Kidney (tissue), 14 donors: ENCODE data around the gene EIF2B5. TPM values are rescaled to one million over a fixed set of nuclear protein-coding genes. Genes with fewer than 3 reads are reported as not detected.

Experiments
- DNase-seq, 5 donors: peaks; one replicate each; pipeline ENCODE4 v3.0.0-alpha.2; 2013 to 2020
- FAIRE-seq: peaks from 2 replicates; lab custom pipeline; 2012; peaks lifted over from hg19 to GRCh38; lab: Jason Lieb, UNC
- H3K27ac ChIP-seq, 2 donors: one replicate each; pipeline ENCODE4 v1.7.0; 2013; ENCODE audit warnings: low read depth in 2 of 2, low read length in 2 of 2, inconsistent platforms in 1 of 2
- H3K27me3 ChIP-seq: one replicate; pipeline ENCODE4 v1.7.1; 2013; ENCODE audit warnings: low read length, inconsistent platforms; ENCODE audit not compliant: control insufficient read depth, insufficient read depth
- H3K36me3 ChIP-seq, 3 donors: one replicate each; pipeline versions ENCODE4 v1.7.0 to v1.7.1; 2013; ENCODE audit warnings: low read length in 3 of 3, control low read depth in 1 of 3, inconsistent platforms in 1 of 3; ENCODE audit not compliant: insufficient read depth in 3 of 3, control insufficient read depth in 2 of 3
- H3K4me1 ChIP-seq, 3 donors: one replicate each; pipeline versions ENCODE4 v1.7.0 to v1.7.1; 2013; ENCODE audit warnings: low read length in 3 of 3, inconsistent platforms in 1 of 3, low read depth in 1 of 3; ENCODE audit not compliant: control insufficient read depth in 2 of 3, insufficient read depth in 2 of 3
- H3K4me3 ChIP-seq, 3 donors: one replicate each; pipeline versions ENCODE4 v1.7.0 to v1.8.1; 2013; ENCODE audit warnings: low read length in 3 of 3, control low read depth in 1 of 3, inconsistent platforms in 1 of 3
- H3K9ac ChIP-seq, 3 donors: one replicate each; pipeline versions ENCODE4 v1.7.0 to v1.7.1; 2013; ENCODE audit warnings: low read length in 3 of 3, control low read depth in 1 of 3, inconsistent platforms in 1 of 3
- H3K9me3 ChIP-seq, 3 donors: one replicate each; pipeline versions ENCODE4 v1.7.0 to v1.7.1; 2013; ENCODE audit warnings: low read length in 3 of 3, control low read depth in 1 of 3, inconsistent platforms in 1 of 3; ENCODE audit not compliant: control insufficient read depth in 2 of 3, insufficient read depth in 1 of 3
- CTCF ChIP-seq: IDR thresholded peaks from 3 replicates; pipeline ENCODE4 v1.5.1; 2012; ENCODE audit warnings: mild to moderate bottlenecking, moderate library complexity, borderline replicate concordance; ENCODE audit not compliant: insufficient read depth; ENCODE audit errors: extremely low read depth
- intact Hi-C: fragments of 100-400 bp; cut with DNase I; formaldehyde crosslinking; loops from one replicate; pipeline ENCODE4 v1.11.1; 2022
- polyA plus RNA-seq: library from polyadenylated mRNA; stranded (reverse); fragments of 350-450 nt; fragmentation: Illumina TruSeq; extraction: RNeasy Lipid Tissue Mini Kit (QIAGEN cat#74804); gene quantifications from one replicate; pipeline ENCODE4 v1.2.3, GENCODE V29; 2014; ENCODE audit warnings: low read depth, low replicate concordance; ENCODE audit not compliant: insufficient read depth
- total RNA-seq: library from RNA; stranded (reverse); fragmentation: NEBNext Ultra II Directional; extraction: Animal tissue kit (Norgen Biotek cat#: 25700); gene quantifications from one replicate; pipeline ENCODE4 v1.2.1, GENCODE V29; 2021
- donor health status: control.
- donor health status: control.
- donor health status: control.
- donor health status: control.
- donor health status: control.
- donor health status: DM: yes; HTN: yes; CAD: no.
- donor health status: Normal renal cell carcinoma (clear cell type).

Gene EIF2B5
- total and polyA plus RNA-seq, 2 donors from 2014 or later: 36.9 to 37.0 TPM

GRCh38 chr3:184155644-184156521 is 20.7 kb downstream of the EIF2B5 start:
- intact Hi-C loops: no loop called here
- DNase-seq: peak in 4 of 5 donors; percentile 35 to 84 (median 56)
- TF ChIP-seq CTCF: no peak
- no peak for FAIRE-seq
- peak overlapping the region; percentile 74 to 91 (median 89) for H3K9ac ChIP-seq
- H3K27ac ChIP-seq: peak overlapping the region; percentile 68 to 82
- H3K9me3 ChIP-seq: no peaks in the 10 kb centered on the region
- H3K4me3 ChIP-seq: peak overlapping the region; percentile 84 to 95 (median 89)
- no peaks in the 10 kb centered on the region for H3K27me3 ChIP-seq
- H3K36me3 ChIP-seq: no peaks in the 10 kb centered on the region
- H3K4me1 ChIP-seq: peaks cover 0 to 20% (median 9%) of the 10 kb centered on the region in 3 donors

GRCh38 chr3:184156522-184156955 is 21.4 kb downstream of the EIF2B5 start:
- H3K9ac ChIP-seq: peak overlapping the region; percentile 74 to 92 (median 89)
- H3K4me3 ChIP-seq: peak overlapping the region; percentile 84 to 95 (median 89)
- DNase-seq (peak; percentile 71 to 91 (median 80)), FAIRE-seq (no peak)
- no peaks in the 10 kb centered on the region for H3K9me3 ChIP-seq
- H3K36me3 ChIP-seq: no peaks in the 10 kb centered on the region
- peaks cover 0 to 20% (median 9%) of the 10 kb centered on the region in 3 donors for H3K4me1 ChIP-seq
- intact Hi-C loops: no loop called here
- H3K27me3 ChIP-seq: no peaks in the 10 kb centered on the region
- peak overlapping the region; percentile 79 to 82 for H3K27ac ChIP-seq
- TF ChIP-seq CTCF: no peak

GRCh38 chr3:184157206-184157605 is 22.0 kb downstream of the EIF2B5 start:
- no peaks in the 10 kb centered on the region for H3K9me3 ChIP-seq
- peak overlapping the region in 2 of 3 donors; percentile 89 to 92 for H3K9ac ChIP-seq
- intact Hi-C loops: no loop called here
- peaks cover 0 to 2% (median 0%) of the 10 kb centered on the region in 3 donors for H3K36me3 ChIP-seq
- no peak for DNase-seq
- H3K4me3 ChIP-seq: peak overlapping the region; percentile 84 to 95 (median 89)
- H3K27ac ChIP-seq: peak overlapping the region in 1 of 2 donors; percentile 79
- no peak for TF ChIP-seq CTCF
- no peaks in the 10 kb centered on the region for H3K27me3 ChIP-seq
- no peak for FAIRE-seq
- peaks cover 0 to 20% (median 9%) of the 10 kb centered on the region in 3 donors for H3K4me1 ChIP-seq
